Chondrocyte (in vitro differentiated cells): ENCODE results near the gene STAT5A. TPM values are rescaled to one million over a fixed set of nuclear protein-coding genes. Genes with fewer than 3 reads are reported as not detected.
"Not testable (repeated sequence)": the region's sequence is repeated elsewhere in the genome, so short reads cannot be mapped to it uniquely, and the experiment has no call there.

Experiments used
- DNase-seq: peaks from one replicate; pipeline ENCODE4 v3.0.0; 2021; ENCODE audit warnings: mixed read lengths, low spot score
- H3K27ac Mint-ChIP-seq: one replicate; pipeline ENCODE4 v1.8.0; 2021; ENCODE audit warnings: mild to moderate bottlenecking, moderate library complexity, mixed read lengths; ENCODE audit not compliant: unreplicated experiment
- H3K27me3 Mint-ChIP-seq: 2 replicates; pipeline ENCODE4 v1.8.0; 2021; ENCODE audit warnings: low read depth, mixed read lengths
- H3K36me3 Mint-ChIP-seq: 2 replicates; pipeline ENCODE4 v1.8.0; 2021; ENCODE audit warnings: low read depth, mixed read lengths
- H3K4me1 Mint-ChIP-seq: 2 replicates; pipeline ENCODE4 v1.8.0; 2021; ENCODE audit warnings: low read depth, mild to moderate bottlenecking, mixed read lengths
- H3K4me3 Mint-ChIP-seq: one replicate; pipeline ENCODE4 v1.8.0; 2021; ENCODE audit warnings: mild to moderate bottlenecking, moderate library complexity, mixed read lengths; ENCODE audit not compliant: unreplicated experiment
- H3K9me3 Mint-ChIP-seq: 2 replicates; pipeline ENCODE4 v1.8.0; 2021; ENCODE audit warnings: low read depth, mixed read lengths
- long read RNA-seq: library from polyadenylated mRNA; stranded (forward); transcript quantifications from one replicate; pipeline ENCODE4 v2.0.0, GENCODE V29; 2021
- total RNA-seq: library from RNA; stranded (reverse); gene quantifications from 3 replicates; pipeline ENCODE4 v1.2.1, GENCODE V29; 2021
- TF ChIP-seq, protein P1 (sequence below): fragments of 200-600 bp; sonication (generic); IDR thresholded peaks from 2 replicates; pipeline ENCODE4 v1.5.0; 2021; ENCODE audit warnings: antibody characterized with exemption, mild to moderate bottlenecking, moderate library complexity

Gene STAT5A
- total RNA-seq = 12.2 to 17.6 TPM (median 14.3 TPM) in 3 replicates
- long read RNA-seq, full-length matches to known transcripts = 24 of 37 reads
- long read RNA-seq, partial matches to known transcripts = 6 of 37 reads
- long read RNA-seq, other reads (novel, unspliced or antisense) = 7 of 37 reads

DNA sequence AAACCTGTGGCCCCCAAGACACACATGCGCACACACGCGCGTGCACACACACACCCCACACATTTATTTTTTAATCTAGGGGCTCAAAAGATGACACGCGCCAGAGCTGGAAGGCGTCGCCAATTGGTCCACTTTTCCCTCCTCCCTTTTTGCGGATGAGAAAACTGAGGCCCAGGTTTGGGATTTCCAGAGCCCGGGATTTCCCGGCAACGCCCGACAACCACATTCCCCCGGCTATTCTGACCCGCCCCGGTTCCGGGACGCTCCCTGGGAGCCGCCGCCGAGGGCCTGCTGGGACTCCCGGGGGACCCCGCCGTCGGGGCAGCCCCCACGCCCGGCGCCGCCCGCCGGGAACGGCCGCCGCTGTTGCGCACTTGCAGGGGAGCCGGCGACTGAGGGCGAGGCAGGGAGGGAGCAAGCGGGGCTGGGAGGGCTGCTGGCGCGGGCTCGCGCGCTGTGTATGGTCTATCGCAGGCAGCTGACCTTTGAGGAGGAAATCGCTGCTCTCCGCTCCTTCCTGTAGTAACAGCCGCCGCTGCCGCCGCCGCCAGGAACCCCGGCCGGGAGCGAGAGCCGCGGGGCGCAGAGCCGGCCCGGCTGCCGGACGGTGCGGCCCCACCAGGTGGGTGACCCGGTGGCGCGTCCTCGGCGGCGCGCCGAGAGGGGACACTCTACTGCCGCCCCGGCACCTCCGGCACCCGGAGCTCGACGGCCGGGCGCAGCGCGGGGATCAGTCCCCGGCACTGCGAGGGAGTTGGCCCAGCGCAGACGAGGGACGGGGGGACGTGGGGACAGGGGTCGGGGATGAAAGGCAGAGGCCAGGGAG, at the start of gene STAT5A:
Gene STAT5A (plus strand): TSS at position 522 of the 826 bp plus-strand sequence. CDS start 914 bp downstream, outside the sequence.
- DNase-seq = peak; percentile 94
- TF ChIP-seq, protein P1, sequence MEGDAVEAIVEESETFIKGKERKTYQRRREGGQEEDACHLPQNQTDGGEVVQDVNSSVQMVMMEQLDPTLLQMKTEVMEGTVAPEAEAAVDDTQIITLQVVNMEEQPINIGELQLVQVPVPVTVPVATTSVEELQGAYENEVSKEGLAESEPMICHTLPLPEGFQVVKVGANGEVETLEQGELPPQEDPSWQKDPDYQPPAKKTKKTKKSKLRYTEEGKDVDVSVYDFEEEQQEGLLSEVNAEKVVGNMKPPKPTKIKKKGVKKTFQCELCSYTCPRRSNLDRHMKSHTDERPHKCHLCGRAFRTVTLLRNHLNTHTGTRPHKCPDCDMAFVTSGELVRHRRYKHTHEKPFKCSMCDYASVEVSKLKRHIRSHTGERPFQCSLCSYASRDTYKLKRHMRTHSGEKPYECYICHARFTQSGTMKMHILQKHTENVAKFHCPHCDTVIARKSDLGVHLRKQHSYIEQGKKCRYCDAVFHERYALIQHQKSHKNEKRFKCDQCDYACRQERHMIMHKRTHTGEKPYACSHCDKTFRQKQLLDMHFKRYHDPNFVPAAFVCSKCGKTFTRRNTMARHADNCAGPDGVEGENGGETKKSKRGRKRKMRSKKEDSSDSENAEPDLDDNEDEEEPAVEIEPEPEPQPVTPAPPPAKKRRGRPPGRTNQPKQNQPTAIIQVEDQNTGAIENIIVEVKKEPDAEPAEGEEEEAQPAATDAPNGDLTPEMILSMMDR = no peak
- no peaks in the 10 kb centered on the region for H3K9me3 Mint-ChIP-seq
- H3K27ac Mint-ChIP-seq = peak within 1 kb of the TSS; percentile 67
- H3K4me1 Mint-ChIP-seq = peaks cover 35% of the 10 kb centered on the region
- H3K27me3 Mint-ChIP-seq = no peaks in the 10 kb centered on the region
- peaks cover 1% of the 10 kb centered on the region for H3K36me3 Mint-ChIP-seq
- peak within 1 kb of the TSS; percentile 67 for H3K4me3 Mint-ChIP-seq

DNA sequence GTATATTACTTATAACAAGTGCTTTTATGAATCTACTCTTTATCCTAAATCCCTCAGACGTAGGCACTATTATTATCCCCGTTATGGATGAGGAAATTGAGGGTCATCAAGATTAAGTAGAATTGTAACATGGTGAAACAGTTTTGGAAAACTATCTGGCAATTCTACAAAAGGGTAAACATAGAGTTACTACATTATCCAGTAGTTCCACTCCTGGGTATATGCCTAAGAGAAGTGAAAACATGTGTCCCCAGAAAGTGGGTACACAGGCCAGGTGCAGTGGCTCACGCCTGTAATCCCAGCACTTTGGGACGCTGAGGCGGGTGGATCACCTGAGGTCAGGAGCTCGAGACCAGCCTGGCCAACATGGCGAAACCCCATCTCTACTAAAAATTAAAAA, 48.7 kb upstream of the STAT5A start:
- H3K27ac Mint-ChIP-seq, H3K9me3 Mint-ChIP-seq, H3K27me3 Mint-ChIP-seq, DNase-seq, H3K4me3 Mint-ChIP-seq, H3K36me3 Mint-ChIP-seq: not testable (repeated sequence)
- peaks cover 16% of the 10 kb centered on the region for H3K4me1 Mint-ChIP-seq

DNA sequence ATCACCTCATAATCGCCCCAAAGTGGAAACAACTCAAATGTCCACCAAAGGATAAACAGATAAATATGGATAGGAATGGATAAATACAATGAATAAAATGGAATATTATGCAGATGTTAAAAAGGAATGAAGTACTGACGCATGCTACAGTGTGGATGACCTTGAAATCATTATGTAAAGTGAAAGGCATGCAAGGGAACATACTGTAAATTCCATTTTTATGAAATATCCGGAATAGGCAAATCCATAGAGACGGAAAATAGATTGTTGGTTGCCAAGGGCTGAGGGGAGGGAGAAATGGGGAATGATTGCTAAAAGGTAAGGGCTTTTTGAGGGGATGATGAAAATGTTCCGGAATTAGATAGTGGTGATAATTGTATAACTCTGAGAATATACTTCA, 48.1 kb upstream of the STAT5A start:
- peaks cover 16% of the 10 kb centered on the region for H3K4me1 Mint-ChIP-seq
- H3K27ac Mint-ChIP-seq = no peak overlapping the region
- DNase-seq = no peak
- no peak overlapping the region for H3K4me3 Mint-ChIP-seq
- no peaks in the 10 kb centered on the region for H3K36me3 Mint-ChIP-seq
- H3K27me3 Mint-ChIP-seq = no peaks in the 10 kb centered on the region
- no peaks in the 10 kb centered on the region for H3K9me3 Mint-ChIP-seq
- TF ChIP-seq, protein P1 = no peak

DNA sequence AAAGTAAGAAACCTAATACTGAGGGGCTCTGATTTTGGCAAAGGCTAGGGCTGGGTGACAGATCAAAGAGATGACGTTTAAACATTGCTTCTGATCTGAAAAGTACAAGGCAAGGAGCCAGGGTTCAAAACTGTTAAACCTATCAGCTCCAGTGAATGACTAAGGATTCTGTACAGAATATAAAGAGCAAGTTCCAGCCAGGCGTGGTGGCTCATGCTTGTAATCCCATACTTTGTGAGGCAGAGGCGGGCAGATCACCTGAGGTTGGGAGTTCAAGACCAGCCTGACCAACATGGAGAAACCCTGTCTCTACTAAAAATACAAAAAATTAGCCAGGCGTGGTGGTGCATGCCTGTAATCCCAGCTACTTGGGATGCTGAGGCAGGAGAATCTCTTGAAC, 47.4 kb upstream of the STAT5A start:
- not testable (repeated sequence) for H3K4me3 Mint-ChIP-seq, H3K27ac Mint-ChIP-seq, H3K36me3 Mint-ChIP-seq, DNase-seq, H3K9me3 Mint-ChIP-seq, H3K27me3 Mint-ChIP-seq
- H3K4me1 Mint-ChIP-seq = peaks cover 16% of the 10 kb centered on the region

DNA sequence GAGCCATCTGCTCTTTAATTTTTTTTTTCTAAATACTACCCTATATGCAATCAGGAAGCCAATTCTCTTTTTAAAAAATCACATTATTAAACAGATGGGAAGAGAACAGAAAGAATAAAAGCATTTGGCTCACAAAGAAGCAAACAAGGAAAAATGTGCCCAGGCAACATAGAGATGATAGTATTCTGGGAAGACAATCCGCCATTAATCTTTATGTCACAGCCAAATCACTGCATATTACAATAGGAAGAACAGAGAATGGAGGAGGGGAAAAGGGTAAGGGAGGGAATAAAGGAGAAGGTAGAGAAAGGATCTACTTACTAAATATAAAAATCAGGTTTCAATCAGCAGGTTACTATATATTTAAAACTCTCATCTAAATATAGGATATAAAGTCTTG, 46.4 kb upstream of the STAT5A start:
- Mint-ChIP-seq H3K9me3 (no peaks in the 10 kb centered on the region), H3K36me3 (no peaks in the 10 kb centered on the region), H3K27me3 (no peaks in the 10 kb centered on the region), H3K4me1 (peaks cover 22% of the 10 kb centered on the region), H3K27ac (no peak overlapping the region), H3K4me3 (no peak overlapping the region)
- TF ChIP-seq, protein P1 = no peak
- no peak for DNase-seq

DNA sequence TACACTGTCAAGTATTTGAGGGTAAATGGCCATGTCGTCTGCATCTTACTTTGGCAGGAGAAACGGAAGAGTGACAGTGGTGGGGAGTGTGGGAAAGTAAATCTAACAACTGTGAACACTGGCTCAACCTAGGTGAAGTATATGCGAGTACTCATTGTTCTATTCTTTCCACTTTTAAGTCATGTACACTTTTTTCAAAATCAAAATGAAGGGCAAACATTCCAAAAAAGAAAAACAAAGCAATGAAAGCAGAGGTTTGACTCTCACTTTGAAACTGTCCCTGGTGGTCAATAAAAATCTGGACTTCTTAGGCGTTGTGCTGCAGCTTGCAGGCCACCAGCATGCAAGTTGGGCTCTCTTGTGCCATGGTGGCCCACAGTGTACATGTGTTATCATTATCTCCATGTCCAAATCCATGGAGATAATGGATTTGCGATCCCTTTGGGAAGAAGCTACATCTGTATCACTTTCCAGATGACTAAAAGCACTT, 44.8 kb upstream of the STAT5A start:
- no peak overlapping the region for H3K4me3 Mint-ChIP-seq
- H3K27me3 Mint-ChIP-seq = no peaks in the 10 kb centered on the region
- H3K9me3 Mint-ChIP-seq = no peaks in the 10 kb centered on the region
- no peak overlapping the region for H3K27ac Mint-ChIP-seq
- peaks cover 35% of the 10 kb centered on the region for H3K4me1 Mint-ChIP-seq
- no peaks in the 10 kb centered on the region for H3K36me3 Mint-ChIP-seq
- no peak for DNase-seq
- TF ChIP-seq, protein P1 = no peak

DNA sequence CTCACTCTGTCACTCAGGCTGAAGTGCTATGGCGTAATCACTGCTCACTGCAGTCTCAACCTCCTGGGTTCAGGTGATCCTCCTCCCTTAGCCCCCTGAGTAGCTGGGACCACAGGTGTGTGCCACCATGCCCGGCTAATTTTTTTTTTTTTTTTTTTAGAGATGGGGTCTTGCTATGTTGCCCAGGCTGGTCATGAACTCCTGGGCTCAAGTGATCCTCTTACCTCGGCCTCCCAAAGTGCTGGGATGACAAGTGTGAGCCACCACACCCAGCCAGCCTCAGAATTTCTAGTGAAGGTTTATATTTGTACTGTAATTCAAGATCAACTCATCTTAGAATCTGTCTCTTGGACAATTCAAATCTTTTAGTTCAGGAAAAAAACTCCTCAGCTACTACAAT, 44.2 kb upstream of the STAT5A start:
- H3K27me3 Mint-ChIP-seq, H3K4me3 Mint-ChIP-seq, H3K36me3 Mint-ChIP-seq, H3K9me3 Mint-ChIP-seq, DNase-seq, H3K27ac Mint-ChIP-seq: not testable (repeated sequence)
- peaks cover 41% of the 10 kb centered on the region for H3K4me1 Mint-ChIP-seq

DNA sequence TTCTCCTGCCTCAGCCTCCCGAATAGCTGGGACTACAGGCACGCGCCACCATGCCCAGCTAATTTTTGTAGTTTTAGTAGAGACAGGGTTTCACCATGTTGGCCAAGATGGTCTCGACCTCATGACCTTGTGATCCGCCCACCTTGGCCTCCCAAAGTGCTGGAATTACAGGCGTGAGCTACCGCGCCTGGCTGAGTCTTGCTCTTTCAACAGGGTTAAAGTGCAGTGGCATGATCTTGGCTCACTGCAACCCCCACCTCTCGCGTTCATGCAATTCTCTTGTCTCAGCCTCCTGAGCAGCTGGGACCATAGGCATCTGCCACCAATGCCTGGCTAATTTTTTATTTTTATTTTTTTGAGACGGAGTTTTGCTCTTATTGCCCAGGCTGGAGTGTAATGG, 43.1 kb upstream of the STAT5A start:
- not testable (repeated sequence) for H3K36me3 Mint-ChIP-seq, H3K27me3 Mint-ChIP-seq, DNase-seq, H3K27ac Mint-ChIP-seq, H3K9me3 Mint-ChIP-seq, H3K4me3 Mint-ChIP-seq
- peaks cover 44% of the 10 kb centered on the region for H3K4me1 Mint-ChIP-seq
